ENCODE results near the gene MPND.

- TF ChIP-seq CTCF (conservative IDR thresholded peaks at IDR 0.05; ENCODE audit: low read depth, low read length): no peak
- TF ChIP-seq EZH2 (IDR thresholded peaks at IDR 0.05; ENCODE audit: borderline replicate concordance, low read depth, low read length, poor library complexity, severe bottlenecking): no peak
Observed at GRCh38 chr19:4326837-4327251, 16.5 kb upstream of the MPND start.

Measured in A673 (cell line).